ENCODE data around the gene RMDN3.

RMDN3 gene

DNA sequence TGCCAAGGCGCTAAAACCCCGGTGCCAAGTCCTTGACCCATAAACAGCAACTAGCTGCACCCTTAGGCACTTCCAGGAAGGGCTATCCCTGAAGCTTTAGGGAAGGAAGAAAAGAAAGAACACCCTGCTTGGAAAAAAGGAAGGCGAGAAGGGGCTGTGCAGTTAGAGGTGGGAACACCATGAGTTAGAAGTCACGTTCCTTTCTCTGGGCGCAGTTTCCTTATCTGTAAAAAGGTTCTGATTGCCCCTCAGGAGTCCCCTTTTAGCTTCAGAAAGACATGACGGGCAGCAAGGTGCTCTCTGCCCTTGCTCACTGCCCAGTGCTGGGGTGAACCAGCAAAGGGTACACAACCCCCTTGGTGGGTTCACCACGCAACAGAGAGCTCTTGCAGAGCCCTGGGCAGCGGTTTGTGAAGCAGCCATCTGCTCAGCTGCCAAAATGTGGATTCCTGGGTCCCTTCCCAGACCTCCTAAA is 9.6 kb upstream of the RMDN3 start:
- TF ChIP-seq CTCF (IDR thresholded peaks at IDR 0.05; ENCODE audit: extremely low read depth, insufficient read depth, missing control alignments) = no peak
- in situ Hi-C loops (cut with MboI; ENCODE audit: low pct_unique_long_range_greater_than_20kb, low sequenced_read_pairs, unreplicated experiment) = no loop called here
- no peak for DNase-seq (ENCODE audit: low spot score)

DNA sequence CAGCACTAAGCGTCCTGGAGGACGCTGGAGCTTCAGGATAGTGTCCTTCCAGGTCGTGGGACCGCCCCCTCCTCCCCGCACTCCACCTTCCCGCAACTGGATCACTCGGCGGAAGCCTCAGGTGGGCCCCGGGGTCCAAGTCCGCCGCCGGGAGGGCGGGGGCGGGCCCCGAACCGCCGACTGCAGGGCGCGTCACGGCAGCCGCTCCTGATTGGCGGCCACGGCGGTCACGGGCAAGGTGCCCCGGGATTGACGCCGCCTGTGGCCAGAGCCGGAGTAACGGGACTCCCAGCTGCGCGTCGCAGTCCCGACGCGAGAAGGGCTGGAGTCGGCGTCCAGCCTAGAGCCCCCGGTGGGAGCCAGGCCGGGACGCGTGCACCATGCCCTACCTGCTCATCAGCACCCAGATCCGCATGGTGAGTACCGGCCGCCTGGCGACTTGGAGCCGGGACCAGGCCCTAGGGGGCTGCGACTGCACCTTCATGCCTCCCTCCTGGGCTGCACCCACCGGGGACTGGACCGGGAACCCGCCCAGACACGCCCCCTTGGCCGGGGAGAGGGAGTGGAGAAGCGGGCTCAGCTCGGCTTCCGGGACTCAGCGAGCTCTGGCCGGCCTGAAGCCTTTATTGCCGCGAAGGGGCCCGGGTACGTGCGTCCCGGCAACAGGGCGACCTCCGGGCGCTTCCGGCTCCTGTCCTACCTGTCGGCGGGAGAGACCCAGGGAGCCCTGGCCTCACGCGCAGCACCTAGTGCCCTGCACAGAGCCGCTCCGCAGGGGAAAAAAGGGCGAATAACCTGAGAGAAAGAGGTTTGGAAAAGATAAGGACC is 9.0 kb upstream of the RMDN3 start, which contains the start of gene GCHFR:
GCHFR (plus strand) TSS at position 268 of the 828 bp plus-strand sequence; CDS start at position 381, 113 bp downstream.
- peak; percentile 87 for DNase-seq (ENCODE audit: low spot score)
- in situ Hi-C loops (cut with MboI; ENCODE audit: low pct_unique_long_range_greater_than_20kb, low sequenced_read_pairs, unreplicated experiment) = no loop called here
- peak; percentile 52 for TF ChIP-seq CTCF (IDR thresholded peaks at IDR 0.05; ENCODE audit: extremely low read depth, insufficient read depth, missing control alignments)

GRCh38 chr15:40762919-40763800 is 8.1 kb upstream of the RMDN3 start:
- TF ChIP-seq CTCF (IDR thresholded peaks at IDR 0.05; ENCODE audit: extremely low read depth, insufficient read depth, missing control alignments) = no peak
- DNase-seq (ENCODE audit: low spot score) = peak; percentile 60
- in situ Hi-C loops (cut with MboI; ENCODE audit: low pct_unique_long_range_greater_than_20kb, low sequenced_read_pairs, unreplicated experiment) = no loop called here

DNA sequence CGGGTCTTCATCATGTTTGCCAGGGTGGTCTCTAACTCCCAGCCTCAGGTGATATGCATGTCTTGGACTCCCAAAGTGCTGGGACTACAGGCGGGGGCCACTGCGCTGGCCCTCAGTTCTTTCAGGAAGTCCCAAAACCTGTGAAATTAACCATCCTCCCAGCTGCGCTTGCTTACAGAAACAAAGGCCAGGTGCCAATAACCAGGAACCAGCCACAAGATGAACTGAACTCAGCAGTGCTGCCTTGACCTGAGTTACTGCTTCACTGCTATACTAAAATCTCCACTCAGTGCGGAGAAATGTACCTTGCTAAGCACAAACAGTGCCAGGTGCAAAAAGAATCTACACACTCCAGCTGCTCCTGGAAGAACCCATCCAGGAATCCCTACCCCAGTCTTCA is 4.9 kb upstream of the RMDN3 start:
- no peak for DNase-seq (ENCODE audit: low spot score)
- no peak for TF ChIP-seq CTCF (IDR thresholded peaks at IDR 0.05; ENCODE audit: extremely low read depth, insufficient read depth, missing control alignments)
- in situ Hi-C loops (cut with MboI; ENCODE audit: low pct_unique_long_range_greater_than_20kb, low sequenced_read_pairs, unreplicated experiment) = no loop called here

DNA sequence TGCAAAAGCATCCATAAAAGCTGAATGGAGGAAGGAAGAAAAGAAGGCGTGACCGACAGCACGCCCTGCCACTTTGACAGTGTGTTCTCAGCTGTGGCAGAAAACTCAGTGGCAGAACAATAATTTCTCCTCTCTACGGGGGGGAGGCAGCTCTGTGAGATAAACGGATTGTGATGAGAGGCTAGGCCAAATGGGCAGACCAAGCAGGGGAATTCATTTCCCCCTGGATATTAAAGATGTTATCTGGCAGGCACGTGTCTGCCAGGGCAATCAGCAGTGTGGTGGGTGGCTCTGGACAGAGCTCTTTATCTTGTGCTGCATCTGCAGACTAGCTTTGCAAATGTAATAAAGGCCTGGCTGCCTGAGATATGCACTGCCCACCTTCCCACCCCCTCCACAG is 1.9 kb upstream of the RMDN3 start:
- DNase-seq (ENCODE audit: low spot score) = no peak
- TF ChIP-seq CTCF (IDR thresholded peaks at IDR 0.05; ENCODE audit: extremely low read depth, insufficient read depth, missing control alignments) = no peak
- in situ Hi-C loops (cut with MboI; ENCODE audit: low pct_unique_long_range_greater_than_20kb, low sequenced_read_pairs, unreplicated experiment) = no loop called here

DNA sequence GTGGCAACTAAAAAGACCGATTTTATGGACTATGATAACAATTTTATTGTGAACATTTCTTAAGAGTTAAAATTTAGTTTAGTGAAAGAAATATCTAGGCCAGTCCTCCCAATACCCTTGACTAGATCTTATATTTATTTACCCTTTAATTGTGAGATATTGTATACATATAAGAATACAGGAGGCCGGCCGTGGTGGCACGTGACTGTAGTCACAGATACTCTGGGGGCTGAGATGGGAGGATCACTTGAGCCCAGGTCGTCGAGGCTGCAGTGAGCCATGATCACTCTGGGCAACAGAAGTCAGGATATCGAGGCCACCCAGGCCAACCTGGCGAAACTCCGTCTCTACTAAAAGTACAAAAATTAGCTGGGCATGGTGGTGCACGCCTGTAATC is 756 bp upstream of the RMDN3 start:
- no peak for DNase-seq (ENCODE audit: low spot score)
- in situ Hi-C loops (cut with MboI; ENCODE audit: low pct_unique_long_range_greater_than_20kb, low sequenced_read_pairs, unreplicated experiment) = no loop called here
- no peak for TF ChIP-seq CTCF (IDR thresholded peaks at IDR 0.05; ENCODE audit: extremely low read depth, insufficient read depth, missing control alignments)
